ENCODE data around the gene QRICH1.

The QRICH1 gene

DNA sequence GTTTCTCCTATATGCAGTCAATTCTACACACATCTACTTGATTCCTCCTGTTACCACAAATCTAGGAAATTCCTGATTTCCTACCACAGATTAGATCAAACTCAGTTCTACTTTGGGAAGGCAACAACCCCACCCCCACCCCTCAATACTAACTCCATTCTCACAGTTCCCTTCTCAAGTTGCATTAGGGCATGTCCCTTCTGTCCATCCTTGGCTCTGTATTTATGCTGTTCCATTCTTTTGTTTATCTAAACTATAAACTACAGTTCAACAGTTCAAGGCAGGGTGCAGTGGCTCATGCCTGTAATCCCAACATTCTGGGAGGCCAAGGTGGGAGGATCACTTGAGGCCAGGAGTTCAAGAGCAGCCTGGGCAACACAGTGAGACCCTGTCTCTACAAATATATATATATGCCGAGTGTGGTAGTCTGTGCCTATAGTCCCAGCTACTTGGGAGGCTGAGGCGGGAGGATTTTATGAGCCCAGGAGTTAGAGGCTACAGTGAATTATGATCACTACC is 39.5 kb downstream of the QRICH1 start:
- Histone ChIP-seq H3K9me2 (replicated peaks; ENCODE audit: insufficient read depth, low read length) (no peaks in the 10 kb centered on the region), H2AFZ (ENCODE audit: low read depth, low read length, severe bottlenecking) (no peak overlapping the region), H3K9ac (ENCODE audit: low read length) (no peak overlapping the region), H3K4me3 (ENCODE audit: insufficient read depth, low read length, poor library complexity, severe bottlenecking) (no peak overlapping the region), H3K27me3 (ENCODE audit: low read length) (no peaks in the 10 kb centered on the region), H4K20me1 (ENCODE audit: low read depth, low read length) (no peaks in the 10 kb centered on the region), H3K27ac (ENCODE audit: low read depth, low read length) (no peak overlapping the region), H3K9me3 (ENCODE audit: insufficient read depth, low read length) (no peaks in the 10 kb centered on the region), H3K4me2 (ENCODE audit: low read depth, low read length, poor library complexity, severe bottlenecking) (no peak overlapping the region), H3K79me2 (ENCODE audit: insufficient read depth, low read length) (peaks cover 9% of the 10 kb centered on the region; the same call in 1 of the 2 replicates), H3F3A (ENCODE audit: insufficient read depth) (no peaks in the 10 kb centered on the region), H3K36me3 (ENCODE audit: low read length) (peaks cover 11% of the 10 kb centered on the region)
- no peak for TF ChIP-seq EZH2phosphoT487 (conservative IDR thresholded peaks at IDR 0.05; ENCODE audit: low read length)
- TF ChIP-seq, protein P1, sequence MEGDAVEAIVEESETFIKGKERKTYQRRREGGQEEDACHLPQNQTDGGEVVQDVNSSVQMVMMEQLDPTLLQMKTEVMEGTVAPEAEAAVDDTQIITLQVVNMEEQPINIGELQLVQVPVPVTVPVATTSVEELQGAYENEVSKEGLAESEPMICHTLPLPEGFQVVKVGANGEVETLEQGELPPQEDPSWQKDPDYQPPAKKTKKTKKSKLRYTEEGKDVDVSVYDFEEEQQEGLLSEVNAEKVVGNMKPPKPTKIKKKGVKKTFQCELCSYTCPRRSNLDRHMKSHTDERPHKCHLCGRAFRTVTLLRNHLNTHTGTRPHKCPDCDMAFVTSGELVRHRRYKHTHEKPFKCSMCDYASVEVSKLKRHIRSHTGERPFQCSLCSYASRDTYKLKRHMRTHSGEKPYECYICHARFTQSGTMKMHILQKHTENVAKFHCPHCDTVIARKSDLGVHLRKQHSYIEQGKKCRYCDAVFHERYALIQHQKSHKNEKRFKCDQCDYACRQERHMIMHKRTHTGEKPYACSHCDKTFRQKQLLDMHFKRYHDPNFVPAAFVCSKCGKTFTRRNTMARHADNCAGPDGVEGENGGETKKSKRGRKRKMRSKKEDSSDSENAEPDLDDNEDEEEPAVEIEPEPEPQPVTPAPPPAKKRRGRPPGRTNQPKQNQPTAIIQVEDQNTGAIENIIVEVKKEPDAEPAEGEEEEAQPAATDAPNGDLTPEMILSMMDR (IDR thresholded peaks at IDR 0.05; ENCODE audit: insufficient read depth, low read length, poor library complexity, severe bottlenecking), result no peak

DNA sequence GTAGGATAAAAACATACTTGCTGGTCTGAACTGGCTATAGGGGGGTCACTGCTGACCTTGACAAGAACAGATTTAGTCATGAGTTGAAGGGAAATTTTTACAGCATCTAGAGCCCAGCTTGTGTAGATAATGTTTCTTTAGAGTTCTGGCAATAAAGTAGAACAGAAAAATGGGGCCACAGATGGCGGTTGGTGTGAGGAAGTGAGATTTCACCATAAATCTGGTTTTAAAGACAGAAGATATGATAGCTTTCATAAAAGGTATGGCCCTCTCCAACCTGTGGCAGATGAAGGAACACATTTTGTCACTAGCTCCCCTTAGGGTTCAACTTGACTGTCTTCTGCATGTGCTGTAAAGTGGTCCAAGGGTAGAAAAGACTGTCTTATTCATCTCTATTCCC is 40.3 kb downstream of the QRICH1 start:
- Histone ChIP-seq H4K20me1 (ENCODE audit: low read depth, low read length) (no peaks in the 10 kb centered on the region), H3K36me3 (ENCODE audit: low read length) (peaks cover 11% of the 10 kb centered on the region), H3K9me3 (ENCODE audit: insufficient read depth, low read length) (no peaks in the 10 kb centered on the region), H2AFZ (ENCODE audit: low read depth, low read length, severe bottlenecking) (no peak overlapping the region), H3F3A (ENCODE audit: insufficient read depth) (no peaks in the 10 kb centered on the region), H3K9me2 (replicated peaks; ENCODE audit: insufficient read depth, low read length) (no peaks in the 10 kb centered on the region), H3K27ac (ENCODE audit: low read depth, low read length) (no peak overlapping the region), H3K9ac (ENCODE audit: low read length) (no peak overlapping the region), H3K4me3 (ENCODE audit: insufficient read depth, low read length, poor library complexity, severe bottlenecking) (no peak overlapping the region), H3K79me2 (ENCODE audit: insufficient read depth, low read length) (peaks cover 9% of the 10 kb centered on the region; the same call in 1 of the 2 replicates), H3K4me2 (ENCODE audit: low read depth, low read length, poor library complexity, severe bottlenecking) (no peak overlapping the region), H3K27me3 (ENCODE audit: low read length) (no peaks in the 10 kb centered on the region)
- no peak for TF ChIP-seq EZH2phosphoT487 (conservative IDR thresholded peaks at IDR 0.05; ENCODE audit: low read length)
- TF ChIP-seq, protein P1 (IDR thresholded peaks at IDR 0.05; ENCODE audit: insufficient read depth, low read length, poor library complexity, severe bottlenecking), result no peak

GRCh38 chr3:49035281-49035680 is 58.6 kb downstream of the QRICH1 start:
- no peaks in the 10 kb centered on the region for H3K9me2 ChIP-seq (replicated peaks; ENCODE audit: insufficient read depth, low read length)
- no peak overlapping the region for H3K9ac ChIP-seq (ENCODE audit: low read length)
- peaks cover 11% of the 10 kb centered on the region for H3F3A ChIP-seq (ENCODE audit: insufficient read depth)
- no peak overlapping the region for H3K27ac ChIP-seq (ENCODE audit: low read depth, low read length)
- H3K27me3 ChIP-seq (ENCODE audit: low read length), result no peaks in the 10 kb centered on the region
- H3K4me2 ChIP-seq (ENCODE audit: low read depth, low read length, poor library complexity, severe bottlenecking), result no peak overlapping the region
- TF ChIP-seq EZH2phosphoT487 (conservative IDR thresholded peaks at IDR 0.05; ENCODE audit: low read length), result no peak
- TF ChIP-seq, protein P1 (IDR thresholded peaks at IDR 0.05; ENCODE audit: insufficient read depth, low read length, poor library complexity, severe bottlenecking), result no peak
- H3K4me3 ChIP-seq (ENCODE audit: insufficient read depth, low read length, poor library complexity, severe bottlenecking), result no peak overlapping the region
- H3K79me2 ChIP-seq (ENCODE audit: insufficient read depth, low read length), result peaks cover 4% of the 10 kb centered on the region; the same call in 1 of the 2 replicates
- no peaks in the 10 kb centered on the region for H4K20me1 ChIP-seq (ENCODE audit: low read depth, low read length)
- peaks cover 12% of the 10 kb centered on the region for H3K36me3 ChIP-seq (ENCODE audit: low read length)
- no peaks in the 10 kb centered on the region for H3K9me3 ChIP-seq (ENCODE audit: insufficient read depth, low read length)
- H2AFZ ChIP-seq (ENCODE audit: low read depth, low read length, severe bottlenecking), result no peak overlapping the region

All from SU-DHL-6 (cell line).